ENCODE data around the gene EXOC3L4. TPM values are rescaled to one million over a fixed set of nuclear protein-coding genes. Genes with fewer than 3 reads are reported as not detected.
A peak's percentile ranks its signal among the peaks of the same experiment; 100 is the strongest.

The EXOC3L4 gene
- total RNA-seq, 6 experiments from 2014 or later: 34.2 to 87.1 (median 48.1) TPM

DNA sequence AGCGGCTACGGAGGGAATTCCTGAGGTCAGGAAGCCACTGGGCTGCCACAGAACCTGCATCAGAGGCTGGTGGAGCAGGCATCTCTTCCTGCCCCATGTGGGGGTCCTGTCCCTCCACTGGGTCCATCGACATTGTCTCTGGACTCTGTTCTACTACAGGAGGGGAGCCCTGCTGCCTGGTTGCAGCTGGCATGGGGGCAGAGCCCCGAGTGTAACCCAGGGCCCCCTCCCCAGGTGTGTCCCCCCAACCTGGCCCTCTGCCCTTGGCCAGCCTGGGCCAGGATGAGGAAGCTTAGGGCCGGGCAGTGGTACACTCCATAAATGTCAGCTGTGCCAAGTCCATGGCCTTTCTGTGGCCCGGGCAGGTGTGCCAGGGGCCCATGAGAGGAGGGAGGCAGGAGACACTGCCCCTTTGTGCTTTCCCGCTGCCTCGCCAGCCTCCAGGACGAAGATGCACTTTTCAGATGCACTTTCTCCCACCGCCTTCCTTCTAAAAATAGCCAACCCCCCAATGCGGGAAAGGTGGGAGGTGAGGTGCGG lies 4.0 kb upstream of the EXOC3L4 start:
- Histone ChIP-seq H3K36me3 (no peaks in the 10 kb centered on the region), H3K27ac (no peak overlapping the region), H3K27me3 (no peaks in the 10 kb centered on the region), H3K9me3 (no peaks in the 10 kb centered on the region), H3K4me1 (peaks cover 0 to 16% (median under 1%) of the 10 kb centered on the region in 4 donors), H3K4me3 (no peak overlapping the region)
- intact Hi-C loops (cut with DNase I): no loop called here
- WGBS (ENCODE audit: insufficient coverage, low coverage, low lambda C conversion rate, missing lambda C conversion rate): no CpG with 5 or more reads among the region's 12 CpGs
- TF ChIP-seq POLR2A (IDR thresholded peaks at IDR 0.05) (no peak), CTCF (IDR thresholded peaks at IDR 0.05) (no peak)
- ATAC-seq: no peak
- DNase-seq: peak in 1 of 3 donors; percentile 15

GRCh38 chr14:103091041-103091882 lies 3.3 kb upstream of the EXOC3L4 start:
- no peaks in the 10 kb centered on the region for H3K9me3 ChIP-seq
- WGBS (ENCODE audit: insufficient coverage, low coverage, low lambda C conversion rate, missing lambda C conversion rate): 83% methylated on average over 2 of the region's 69 CpGs
- intact Hi-C loops (cut with DNase I): no loop called here

GRCh38 chr14:103091883-103092222 lies 2.7 kb upstream of the EXOC3L4 start:
- ATAC-seq: no peak

More at GRCh38 chr14:103091041-103091882, 3.3 kb upstream of the EXOC3L4 start:
- TF ChIP-seq POLR2A (IDR thresholded peaks at IDR 0.05) (no peak), CTCF (IDR thresholded peaks at IDR 0.05) (peak; percentile 56 to 64 (median 59))
- Histone ChIP-seq H3K4me1 (peaks cover 0 to 19% (median 4%) of the 10 kb centered on the region in 4 donors), H3K27ac (peak overlapping the region in 1 of 3 donors; percentile 37), H3K36me3 (no peaks in the 10 kb centered on the region), H3K4me3 (peak overlapping the region; percentile 37 to 54 (median 45)), H3K27me3 (no peaks in the 10 kb centered on the region)
- ATAC-seq (peak; percentile 60 to 69 (median 68)), DNase-seq (peak; percentile 77 to 82 (median 79))

GRCh38 chr14:103093856-103094405 lies 594 bp upstream of the EXOC3L4 start:
- Histone ChIP-seq H3K4me3 (peak overlapping the region; percentile 49 to 69 (median 62)), H3K4me1 (peaks cover 0 to 38% (median 7%) of the 10 kb centered on the region in 4 donors), H3K9me3 (no peaks in the 10 kb centered on the region), H3K36me3 (no peaks in the 10 kb centered on the region), H3K27ac (peak overlapping the region; percentile 84 to 94 (median 91)), H3K27me3 (no peaks in the 10 kb centered on the region)
- ATAC-seq (no peak), DNase-seq (peak in 1 of 3 donors; percentile 20)
- TF ChIP-seq POLR2A (IDR thresholded peaks at IDR 0.05) (no peak), CTCF (IDR thresholded peaks at IDR 0.05) (no peak)
- WGBS (ENCODE audit: insufficient coverage, low coverage, low lambda C conversion rate, missing lambda C conversion rate): 42% methylated on average over 3 of the region's 13 CpGs
- intact Hi-C loops (cut with DNase I): no loop called here

More at GRCh38 chr14:103091883-103092222, 2.7 kb upstream of the EXOC3L4 start:
- intact Hi-C loops (cut with DNase I): no loop called here
- DNase-seq: no peak
- Histone ChIP-seq H3K9me3 (no peaks in the 10 kb centered on the region), H3K4me1 (peaks cover 0 to 23% (median 4%) of the 10 kb centered on the region in 4 donors), H3K36me3 (no peaks in the 10 kb centered on the region), H3K27ac (peak overlapping the region in 1 of 3 donors; percentile 37), H3K27me3 (no peaks in the 10 kb centered on the region), H3K4me3 (peak overlapping the region; percentile 37 to 54 (median 45))
- WGBS (ENCODE audit: insufficient coverage, low coverage, low lambda C conversion rate, missing lambda C conversion rate): 20% methylated on average over 4 of the region's 9 CpGs
- TF ChIP-seq POLR2A (IDR thresholded peaks at IDR 0.05): no peak
- no peak for TF ChIP-seq CTCF (IDR thresholded peaks at IDR 0.05)

Measured in right lobe of liver (tissue), 6 donors.